Right renal cortex interstitium (tissue), 3 donors: ENCODE measurements around the gene FKBP2. TPM values are rescaled to one million over a fixed set of nuclear protein-coding genes. Genes with fewer than 3 reads are reported as not detected.

Source experiments
- DNase-seq, 3 donors: peaks; one replicate each; pipeline ENCODE4 v3.0.0-alpha.2; 2013; ENCODE audit warnings: low read depth in 3 of 3, low spot score in 2 of 3
- polyA plus RNA-seq, 3 donors: library from polyadenylated mRNA; unstranded; fragments of 120-200 nt; gene quantifications; one replicate each; pipeline ENCODE4 v1.2.1, GENCODE V29; 2013; ENCODE audit not compliant: insufficient read length in 3 of 3

FKBP2 gene
- polyA plus RNA-seq, 3 donors, result 84.9 to 99.3 (median 91.9) TPM

DNA sequence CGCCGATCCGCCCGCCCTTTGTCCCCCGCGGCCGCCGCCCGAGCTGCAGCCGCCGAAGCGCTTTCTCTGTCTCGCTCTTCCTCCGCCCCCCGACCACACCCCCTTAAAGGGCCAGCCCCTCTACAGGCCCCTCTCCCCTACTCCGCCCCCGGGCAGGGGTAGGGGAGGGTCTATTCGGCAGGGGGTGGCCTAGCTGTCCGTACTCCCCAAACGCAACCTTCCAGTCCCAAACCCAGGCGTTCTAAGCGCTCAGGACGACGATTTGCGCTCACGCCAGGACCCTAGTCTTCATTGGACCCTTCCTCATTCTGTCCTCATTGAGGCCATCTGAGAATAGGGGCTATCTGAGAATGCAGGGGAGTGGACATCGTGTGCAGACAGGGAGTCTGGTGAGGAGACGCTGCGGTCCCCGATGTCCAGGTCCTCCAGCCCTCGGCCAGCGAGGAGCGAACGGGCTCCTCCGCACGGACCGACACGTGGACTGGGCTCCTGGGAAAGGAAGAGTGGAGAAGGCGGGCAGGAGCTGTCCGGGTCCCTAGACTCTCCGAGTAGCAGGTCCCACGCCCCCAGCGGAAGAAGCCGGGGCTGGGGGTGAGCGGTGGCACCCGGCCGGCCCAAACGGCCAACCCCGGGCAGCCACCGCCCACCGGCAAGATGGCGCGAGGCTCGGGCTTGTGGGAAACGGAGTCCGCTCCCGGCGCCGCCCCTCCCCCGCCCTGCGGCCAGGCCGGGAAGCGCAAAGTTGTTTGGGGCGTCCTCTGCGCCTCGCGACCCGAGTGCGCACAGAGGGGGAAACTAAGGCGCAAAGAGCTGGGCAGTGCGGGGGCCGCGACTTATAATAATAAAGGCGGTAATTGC lies 6.2 kb downstream of the FKBP2 start, which contains the start of gene PPP1R14B:
Gene PPP1R14B, minus strand, starts transcription at position 73 of the 858 bp plus-strand sequence. CDS start 270 bp downstream, outside the sequence.
- no peak for DNase-seq

- no peak for DNase-seq
Measured at GRCh38 chr11:64247729-64248531, 7.0 kb downstream of the FKBP2 start.

DNA sequence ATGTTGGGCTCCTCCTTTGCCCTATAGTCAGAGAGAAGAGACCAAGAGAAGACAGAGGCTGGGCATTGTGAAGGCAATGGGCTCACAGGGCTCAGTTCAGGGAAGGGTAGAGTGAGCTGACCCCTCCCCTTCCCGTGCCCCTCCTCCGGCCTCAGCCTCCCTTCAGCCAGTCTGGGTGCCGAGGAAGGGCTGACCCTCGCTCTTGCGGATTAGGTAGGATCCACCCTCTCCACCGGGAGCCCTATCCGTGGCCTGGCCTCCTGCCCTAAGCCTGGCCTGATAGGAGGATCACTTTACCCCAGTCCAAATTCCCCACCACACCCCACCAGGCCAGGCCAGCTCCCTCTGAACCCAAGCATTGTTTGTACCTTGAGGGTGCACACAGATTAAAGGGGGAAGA lies 7.7 kb downstream of the FKBP2 start:
- DNase-seq, result no peak

- no peak for DNase-seq
Measured at GRCh38 chr11:64249038-64249437, 8.1 kb downstream of the FKBP2 start.

DNA sequence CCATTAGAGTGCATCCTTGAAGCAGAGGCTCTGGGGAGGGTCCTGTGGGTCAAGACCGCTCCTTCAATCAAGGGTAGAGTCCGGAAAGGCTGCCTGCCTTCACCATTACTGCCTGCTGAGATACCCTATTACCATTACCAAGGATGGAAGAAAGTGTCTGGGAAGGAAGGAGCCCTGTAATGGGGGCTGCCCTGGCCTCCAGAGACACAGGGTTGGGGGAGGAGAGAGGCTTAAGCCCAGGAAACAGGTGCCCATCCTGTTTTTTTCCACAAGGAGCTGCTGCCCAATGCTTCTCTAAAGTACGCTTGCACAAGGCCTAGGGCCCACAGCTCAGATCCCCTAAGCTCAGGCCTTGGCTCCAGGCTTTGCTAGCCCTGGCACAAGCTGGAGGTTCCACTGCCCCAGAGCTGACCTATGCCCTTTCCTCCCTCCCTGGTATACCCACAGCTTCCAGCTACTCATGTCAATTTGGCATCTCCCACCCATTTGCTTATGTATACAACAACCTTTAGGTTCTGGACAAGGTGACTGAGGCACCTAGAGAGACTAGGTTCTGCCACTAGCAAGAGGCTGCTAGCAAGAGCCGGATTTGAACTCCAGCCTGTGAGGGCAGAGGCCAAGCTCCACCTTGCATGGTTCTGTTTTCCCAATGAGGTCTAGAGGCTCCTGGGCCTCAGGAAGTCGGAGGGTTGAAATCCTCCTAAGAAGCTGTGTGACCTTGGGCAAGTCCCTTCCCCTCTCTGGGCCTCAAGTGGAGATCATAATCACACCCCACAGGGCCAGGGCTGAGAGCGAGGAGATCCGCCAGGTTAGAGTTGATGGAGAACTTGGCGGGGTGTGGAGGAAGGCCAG lies 8.9 kb downstream of the FKBP2 start:
- DNase-seq, result no peak

DNA sequence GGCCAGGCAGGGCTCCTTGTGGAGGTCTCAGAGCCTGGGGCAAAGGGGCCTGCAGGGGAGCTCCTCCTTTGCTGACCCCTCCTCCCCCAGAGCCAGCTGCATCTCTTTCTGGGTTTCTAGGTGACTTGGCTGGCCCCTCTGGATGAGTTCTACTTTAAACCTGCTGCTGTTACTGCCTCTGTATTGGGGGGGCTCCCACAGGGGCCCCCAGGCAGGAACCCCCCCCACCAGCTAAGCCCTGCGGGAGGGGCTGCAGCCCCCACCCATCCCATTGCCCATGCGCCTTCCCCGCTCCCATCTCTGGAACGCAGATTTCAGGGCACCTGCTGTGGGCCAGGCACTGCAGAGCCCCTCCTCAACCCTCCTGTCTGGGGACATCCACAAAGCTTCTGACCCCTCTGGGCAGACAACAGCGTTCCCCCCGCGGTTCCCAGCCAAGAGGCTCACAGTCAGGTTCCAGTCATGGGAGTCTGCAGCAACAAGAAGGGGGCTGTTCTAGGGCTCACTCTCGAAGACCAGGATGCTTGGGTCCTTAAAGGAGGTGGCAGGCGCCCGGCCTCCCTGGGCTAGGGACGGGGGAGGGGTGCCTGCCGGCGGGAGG lies 9.6 kb downstream of the FKBP2 start:
- no peak for DNase-seq

DNA sequence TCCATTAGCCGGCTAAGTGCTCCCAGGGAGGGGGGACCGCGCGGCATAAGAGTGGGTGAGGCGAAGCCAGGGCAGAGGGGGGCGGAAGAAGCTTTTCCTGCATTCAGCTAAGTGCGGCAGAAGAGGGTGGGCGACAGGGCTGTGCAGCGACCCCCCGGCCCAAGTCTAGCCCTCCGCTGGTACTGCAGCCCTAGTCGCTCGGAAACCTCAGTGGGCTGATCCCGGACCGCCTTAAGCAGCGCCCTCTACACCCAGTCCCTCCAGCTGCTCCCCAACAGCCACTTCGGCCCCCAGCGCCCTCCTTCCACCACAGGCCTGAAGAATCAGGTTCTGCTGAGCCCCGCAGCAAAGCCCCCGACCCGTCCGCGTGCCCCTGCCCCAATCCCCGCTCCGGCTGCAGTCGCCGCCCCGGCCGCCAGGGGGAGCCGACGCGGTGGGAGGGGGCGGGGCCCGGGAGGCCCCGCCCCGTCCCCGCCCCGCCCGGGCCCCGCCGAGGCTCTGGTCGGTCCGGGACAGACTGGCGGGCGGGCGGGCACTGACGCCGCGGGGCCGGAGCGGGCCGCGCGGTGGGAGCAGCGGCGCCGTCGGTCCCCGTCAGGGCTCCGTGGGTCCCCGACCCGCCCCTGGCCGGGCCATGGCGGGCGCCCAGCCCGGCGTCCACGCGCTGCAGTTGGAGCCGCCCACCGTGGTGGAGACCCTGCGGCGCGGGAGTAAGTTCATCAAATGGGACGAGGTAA lies 10.3 kb downstream of the FKBP2 start, which contains the start of gene PLCB3:
Gene PLCB3, plus strand, starts transcription at position 515 of the 737 bp plus-strand sequence. Its CDS starts 120 bp downstream, at position 635.
- no peak for DNase-seq

DNA sequence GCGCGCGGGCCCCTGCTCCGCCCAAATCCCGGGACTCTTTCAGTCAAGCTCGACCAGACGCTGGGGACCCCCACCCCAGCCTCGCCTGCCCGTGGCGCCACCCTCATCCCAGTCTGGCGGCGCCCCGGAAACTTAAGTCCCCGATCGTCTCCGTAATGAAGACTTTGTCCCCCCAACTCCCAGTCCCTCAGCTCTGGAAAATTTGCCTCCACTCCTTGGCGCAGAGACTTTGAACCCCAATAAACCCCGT lies 10.8 kb downstream of the FKBP2 start:
- no peak for DNase-seq

DNA sequence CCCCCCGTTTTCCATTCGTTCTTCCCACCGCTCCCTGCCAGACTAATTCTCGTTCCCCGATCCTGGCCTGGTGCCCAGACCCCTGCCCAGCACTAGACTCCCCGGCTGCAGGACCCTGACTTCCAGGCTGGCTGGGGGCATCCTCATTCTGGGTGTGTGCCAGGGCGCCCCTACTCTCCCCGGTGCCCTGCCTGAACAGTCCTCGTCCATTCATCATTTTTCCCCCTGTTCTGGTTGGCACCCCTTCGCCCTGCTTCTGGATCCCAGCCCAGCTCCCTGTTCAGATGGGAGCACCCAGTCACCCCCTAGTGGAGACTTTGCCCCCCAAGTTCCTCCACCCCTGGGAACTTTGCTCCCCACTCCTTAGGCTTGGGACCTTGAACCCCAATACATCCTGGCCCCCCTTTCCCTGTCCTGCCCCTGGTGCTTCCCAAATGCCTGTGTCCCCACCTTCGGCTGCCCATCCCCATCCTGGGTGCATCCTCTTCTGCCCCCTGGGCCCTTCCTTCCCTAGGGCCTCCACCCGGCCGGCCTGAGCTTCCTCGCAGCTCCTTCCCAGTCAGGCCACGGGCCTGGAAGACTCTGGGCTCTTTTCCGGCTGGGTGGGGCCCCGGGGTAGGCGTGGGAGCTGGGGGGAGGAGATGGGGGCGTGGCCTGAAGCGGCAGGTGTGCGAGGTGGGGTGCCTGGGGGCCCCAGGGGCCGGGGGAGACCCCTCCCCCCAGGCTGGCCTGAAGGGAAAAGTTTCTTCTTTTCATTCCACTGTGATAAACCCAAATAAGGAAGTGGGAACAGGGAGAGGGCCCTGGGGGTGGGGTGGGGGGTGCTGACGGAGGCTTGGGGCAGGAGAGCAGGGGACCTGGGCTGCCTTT lies 11.3 kb downstream of the FKBP2 start:
- DNase-seq, result no peak

GRCh38 chr11:64253043-64253442 lies 12.1 kb downstream of the FKBP2 start:
- no peak for DNase-seq

GRCh38 chr11:64253481-64253880 lies 12.6 kb downstream of the FKBP2 start:
- DNase-seq, result no peak

DNA sequence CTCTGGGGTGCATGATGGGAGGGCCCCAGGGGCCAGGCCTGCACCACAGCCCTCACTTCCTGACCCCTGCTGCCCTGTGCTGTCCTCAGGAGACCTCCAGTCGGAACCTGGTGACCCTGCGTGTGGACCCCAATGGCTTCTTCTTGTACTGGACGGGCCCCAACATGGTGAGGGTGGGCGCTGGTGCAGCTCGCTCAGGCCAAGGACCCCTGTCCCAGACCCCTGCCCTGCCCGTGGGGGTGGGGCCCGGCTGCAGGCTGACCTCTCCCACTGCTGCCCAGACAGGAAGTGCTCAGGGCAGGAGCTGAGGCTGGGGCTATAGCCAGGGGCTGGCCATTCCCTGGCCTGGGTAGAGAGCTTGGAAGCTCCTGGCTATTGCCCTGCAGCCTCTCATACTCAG lies 13.4 kb downstream of the FKBP2 start:
- no peak for DNase-seq

DNA sequence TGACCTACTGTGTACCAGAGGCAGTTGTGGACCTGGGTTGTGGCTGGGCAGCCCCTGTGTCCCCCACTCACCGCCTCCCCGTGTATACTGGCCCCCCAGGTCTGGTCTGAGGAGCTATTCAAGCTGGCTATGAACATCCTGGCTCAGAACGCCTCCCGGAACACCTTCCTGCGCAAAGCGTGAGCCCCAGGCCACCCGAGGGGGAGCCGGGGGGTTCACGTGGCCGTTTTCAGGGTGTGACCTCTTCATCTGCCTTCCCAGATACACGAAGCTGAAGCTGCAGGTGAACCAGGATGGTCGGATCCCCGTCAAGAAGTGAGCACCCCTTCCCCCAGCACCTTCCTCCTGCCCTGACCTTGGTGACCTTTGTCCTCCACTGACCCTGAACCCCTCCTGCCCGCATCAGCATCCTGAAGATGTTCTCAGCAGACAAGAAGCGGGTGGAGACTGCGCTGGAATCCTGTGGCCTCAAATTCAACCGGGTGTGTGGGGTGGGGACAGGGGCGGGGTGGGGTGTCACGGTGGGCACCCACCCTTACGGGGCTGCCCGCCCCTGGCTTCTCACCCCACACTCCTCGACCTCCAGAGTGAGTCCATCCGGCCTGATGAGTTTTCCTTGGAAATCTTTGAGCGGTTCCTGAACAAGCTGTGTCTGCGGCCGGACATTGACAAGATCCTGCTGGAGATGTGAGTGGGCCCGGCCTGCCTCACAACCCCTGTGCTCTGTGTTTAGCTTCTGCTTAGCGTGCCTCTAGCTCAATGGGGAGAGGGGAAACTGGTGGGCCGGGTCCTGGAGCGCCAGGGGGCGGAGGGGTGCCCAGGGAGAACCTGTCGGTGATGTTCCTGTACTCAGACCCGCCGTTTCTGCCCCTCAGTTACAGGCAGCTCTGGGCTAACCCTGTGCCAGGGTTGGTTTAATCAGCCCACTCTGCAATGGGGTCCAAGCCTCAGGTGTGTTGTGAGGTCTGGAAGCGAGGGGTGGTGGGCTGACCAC lies 14.5 kb downstream of the FKBP2 start:
- no peak for DNase-seq

GRCh38 chr11:64256300-64256699 lies 15.4 kb downstream of the FKBP2 start:
- DNase-seq, result no peak

GRCh38 chr11:64258356-64258755 lies 17.5 kb downstream of the FKBP2 start:
- no peak for DNase-seq

GRCh38 chr11:64258946-64259532 lies 18.1 kb downstream of the FKBP2 start:
- no peak for DNase-seq

GRCh38 chr11:64259533-64260067 lies 18.7 kb downstream of the FKBP2 start:
- DNase-seq, result no peak
